Measurements from ENCODE around the gene C2CD3. TPM values are rescaled to one million over a fixed set of nuclear protein-coding genes. Genes with fewer than 3 reads are reported as not detected.

The C2CD3 gene
- total RNA-seq, 1 donor from 2014 or later, result 9.6 TPM

- DNase-seq (ENCODE audit: missing footprints), result no peak
- intact Hi-C loops (cut with DNase I), result loop anchor here (5.0 kb wide), 1 partner anchor 53 kb away; no protein-coding TSS in a partner anchor
- ATAC-seq, result no peak
Observed at GRCh38 chr11:74014880-74015279, 155.9 kb downstream of the C2CD3 start.

GRCh38 chr11:74013141-74013540 lies 157.7 kb downstream of the C2CD3 start:
- intact Hi-C loops (cut with DNase I), result no loop called here
- no peak for ATAC-seq

GRCh38 chr11:74012074-74012809 lies 158.6 kb downstream of the C2CD3 start:
- intact Hi-C loops (cut with DNase I), result no loop called here
- DNase-seq (ENCODE audit: missing footprints) (no peak), ATAC-seq (no peak)

More at GRCh38 chr11:74013141-74013540, 157.7 kb downstream of the C2CD3 start:
- DNase-seq (ENCODE audit: missing footprints), result no peak

GRCh38 chr11:74011360-74012073 lies 159.3 kb downstream of the C2CD3 start:
- intact Hi-C loops (cut with DNase I), result no loop called here
- no peak for DNase-seq (ENCODE audit: missing footprints)
- ATAC-seq, result peak; percentile 30

- intact Hi-C loops (cut with DNase I), result no loop called here
- no peak for ATAC-seq
- no peak for DNase-seq (ENCODE audit: missing footprints)
Observed at GRCh38 chr11:74010306-74011300, 160.2 kb downstream of the C2CD3 start.

- no peak for ATAC-seq
- no peak for DNase-seq (ENCODE audit: missing footprints)
- intact Hi-C loops (cut with DNase I), result no loop called here
Observed at GRCh38 chr11:74009675-74010305, 161.0 kb downstream of the C2CD3 start.

GRCh38 chr11:74009230-74009547 lies 161.6 kb downstream of the C2CD3 start:
- no peak for DNase-seq (ENCODE audit: missing footprints)
- intact Hi-C loops (cut with DNase I), result no loop called here
- no peak for ATAC-seq

GRCh38 chr11:74008373-74009229 lies 162.2 kb downstream of the C2CD3 start, which contains the start of gene UCP3:
Gene UCP3 (minus strand): TSS chr11:74009085. CDS start chr11:74007042, 2,043 bp downstream.
- intact Hi-C loops (cut with DNase I), result no loop called here
- ATAC-seq (peak; percentile 68), DNase-seq (ENCODE audit: missing footprints) (no peak)

- DNase-seq (ENCODE audit: missing footprints) (no peak), ATAC-seq (peak; percentile 43)
- intact Hi-C loops (cut with DNase I), result no loop called here
Observed at GRCh38 chr11:74007691-74008372, 163.0 kb downstream of the C2CD3 start.

- ATAC-seq (no peak), DNase-seq (ENCODE audit: missing footprints) (no peak)
- intact Hi-C loops (cut with DNase I), result no loop called here
Observed at GRCh38 chr11:74006743-74007304, 164.0 kb downstream of the C2CD3 start.

GRCh38 chr11:74005721-74006517 lies 164.9 kb downstream of the C2CD3 start:
- intact Hi-C loops (cut with DNase I), result no loop called here
- DNase-seq (ENCODE audit: missing footprints) (no peak), ATAC-seq (no peak)

- ATAC-seq (no peak), DNase-seq (ENCODE audit: missing footprints) (no peak)
- intact Hi-C loops (cut with DNase I), result no loop called here
Observed at GRCh38 chr11:74004759-74005615, 165.8 kb downstream of the C2CD3 start.

GRCh38 chr11:74004046-74004695 lies 166.6 kb downstream of the C2CD3 start:
- DNase-seq (ENCODE audit: missing footprints), result no peak
- intact Hi-C loops (cut with DNase I), result no loop called here

GRCh38 chr11:74002832-74003231 lies 168.0 kb downstream of the C2CD3 start:
- intact Hi-C loops (cut with DNase I), result no loop called here
- ATAC-seq, result no peak
- no peak for DNase-seq (ENCODE audit: missing footprints)

More at GRCh38 chr11:74004046-74004695, 166.6 kb downstream of the C2CD3 start:
- no peak for ATAC-seq

GRCh38 chr11:74001822-74002286 lies 168.9 kb downstream of the C2CD3 start:
- no peak for ATAC-seq
- no peak for DNase-seq (ENCODE audit: missing footprints)
- intact Hi-C loops (cut with DNase I), result no loop called here
